Cardiac muscle cell (in vitro differentiated cells and primary cell): Measurements from ENCODE around the gene CORO2A. TPM values are rescaled to one million over a fixed set of nuclear protein-coding genes. Genes with fewer than 3 reads are reported as not detected.
A peak's percentile ranks its signal among the peaks of the same experiment; 100 is the strongest.

Experiments
- DNase-seq, 2 donors: peaks; one replicate each; pipeline versions ENCODE4 v3.0.0 to v3.0.0-alpha.2; 2010 to 2017; ENCODE audit warnings: low read depth in 1 of 2, low spot score in 1 of 2
- H3K27ac ChIP-seq: fragments of 200-600 bp; sonication (generic); 2 replicates; pipeline ENCODE4 v1.5.1; 2016
- H3K27me3 ChIP-seq: fragments of 200-600 bp; sonication (generic); 2 replicates; pipeline ENCODE4 v1.6.0; 2016; ENCODE audit warnings: control low read depth
- H3K36me3 ChIP-seq: fragments of 200-600 bp; sonication (generic); 2 replicates; pipeline ENCODE4 v1.5.1; 2016; ENCODE audit warnings: control low read depth
- H3K4me1 ChIP-seq: fragments of 200-600 bp; sonication (generic); 2 replicates; pipeline ENCODE4 v1.8.1; 2017; ENCODE audit warnings: low read depth, mild to moderate bottlenecking, mixed run types
- H3K4me3 ChIP-seq: fragments of 200-600 bp; sonication (generic); 2 replicates; pipeline ENCODE4 v1.5.1; 2016; ENCODE audit warnings: mild to moderate bottlenecking
- H3K9me3 ChIP-seq: fragments of 200-600 bp; sonication (generic); 2 replicates; pipeline ENCODE4 v1.5.1; 2017; ENCODE audit warnings: low read depth, mild to moderate bottlenecking, control low read depth
- CTCF ChIP-seq: IDR thresholded peaks from 2 replicates; pipeline ENCODE4 v1.5.1; 2012; ENCODE audit warnings: low read depth, mild to moderate bottlenecking, low read length
- polyA plus RNA-seq: library from polyadenylated mRNA; unstranded; fragments of >200 nt; fragmentation: Nextera tagmentation; extraction: Ambion mirVana; gene quantifications from 2 replicates; pipeline ENCODE4 v1.2.1, GENCODE V29; 2016
- total RNA-seq: library from RNA; depleted of rRNA; stranded (reverse); fragments of >200 nt; gene quantifications from 2 replicates; pipeline ENCODE4 v1.2.3, GENCODE V29; 2016

Gene CORO2A
- total RNA-seq (2.0 and 2.4 TPM in 2 replicates), polyA plus RNA-seq (1.1 and 2.0 TPM in 2 replicates)

- H3K27ac ChIP-seq, result peak within 1 kb of the TSS; percentile 7
Observed at GRCh38 chr9:98192503-98193335, at the start of gene CORO2A. Gene CORO2A (minus strand): TSS chr9:98192637. CDS start chr9:98157660, 34,977 bp downstream.

GRCh38 chr9:98241357-98242300 lies 49.2 kb upstream of the CORO2A start:
- no peaks in the 10 kb centered on the region for H3K4me1 ChIP-seq
- no peak overlapping the region for H3K4me3 ChIP-seq
- H3K9me3 ChIP-seq, result no peaks in the 10 kb centered on the region
- no peaks in the 10 kb centered on the region for H3K27me3 ChIP-seq
- no peak overlapping the region for H3K27ac ChIP-seq
- no peak for DNase-seq
- no peaks in the 10 kb centered on the region for H3K36me3 ChIP-seq
- TF ChIP-seq CTCF, result peak; percentile 28

More at GRCh38 chr9:98192503-98193335, at the start of gene CORO2A:
- TF ChIP-seq CTCF, result peak; percentile 62
- Histone ChIP-seq H3K4me1 (no peaks in the 10 kb centered on the region), H3K9me3 (no peaks in the 10 kb centered on the region), H3K4me3 (peak within 1 kb of the TSS; percentile 43), H3K36me3 (no peaks in the 10 kb centered on the region), H3K27me3 (peaks cover 3% of the 10 kb centered on the region)
- DNase-seq, result peak; percentile 76 to 90

GRCh38 chr9:98240475-98240874 lies 48.0 kb upstream of the CORO2A start:
- H3K9me3 ChIP-seq, result no peaks in the 10 kb centered on the region
- no peaks in the 10 kb centered on the region for H3K4me1 ChIP-seq
- no peaks in the 10 kb centered on the region for H3K27me3 ChIP-seq
- DNase-seq, result no peak
- H3K36me3 ChIP-seq, result no peaks in the 10 kb centered on the region
- H3K27ac ChIP-seq, result no peak overlapping the region
- no peak overlapping the region for H3K4me3 ChIP-seq
- TF ChIP-seq CTCF, result no peak

- Histone ChIP-seq H3K27me3 (no peaks in the 10 kb centered on the region), H3K9me3 (no peaks in the 10 kb centered on the region), H3K36me3 (no peaks in the 10 kb centered on the region), H3K27ac (no peak overlapping the region), H3K4me3 (no peak overlapping the region), H3K4me1 (no peaks in the 10 kb centered on the region)
- no peak for DNase-seq
- no peak for TF ChIP-seq CTCF
Observed at GRCh38 chr9:98236901-98237487, 44.6 kb upstream of the CORO2A start.

GRCh38 chr9:98235126-98235525 lies 42.7 kb upstream of the CORO2A start:
- Histone ChIP-seq H3K27ac (no peak overlapping the region), H3K27me3 (no peaks in the 10 kb centered on the region), H3K9me3 (no peaks in the 10 kb centered on the region), H3K36me3 (no peaks in the 10 kb centered on the region), H3K4me1 (no peaks in the 10 kb centered on the region), H3K4me3 (no peak overlapping the region)
- DNase-seq, result no peak
- no peak for TF ChIP-seq CTCF
